ENCODE measurements around the gene ACAD11.

The ACAD11 gene

DNA sequence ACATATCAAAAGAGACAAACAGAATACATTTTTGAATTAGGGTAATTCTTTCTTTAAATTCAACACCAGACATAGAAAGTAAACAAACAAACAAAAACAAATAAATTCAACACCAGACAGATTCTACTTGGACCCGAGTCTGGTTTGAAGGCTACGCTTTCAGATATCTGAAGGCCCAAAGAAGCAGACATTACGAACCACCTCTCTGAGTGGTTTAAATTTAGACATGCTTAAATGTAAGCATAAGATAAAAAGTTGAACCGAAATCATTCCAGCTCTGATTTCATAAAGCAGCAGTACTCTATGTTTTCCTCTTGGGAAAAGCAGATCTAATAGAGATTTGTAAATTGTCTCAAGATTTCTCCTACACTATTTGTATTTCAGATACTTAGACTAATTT is 30.4 kb upstream of the ACAD11 start:
- Histone ChIP-seq H3K27me3 (ENCODE audit: insufficient read depth, low read length) (no peaks in the 10 kb centered on the region), H3K18ac (ENCODE audit: low read length) (no peak overlapping the region), H3K36me3 (ENCODE audit: control insufficient read depth in 1 of 2, insufficient read depth in 2 of 2, low read length in 2 of 2) (peaks cover 10 to 25% of the 10 kb centered on the region in 2 experiments), H3K79me2 (ENCODE audit: control insufficient read depth, insufficient read depth, low read length, poor library complexity) (no peaks in the 10 kb centered on the region), H2BK12ac (ENCODE audit: low read length) (no peak overlapping the region), H3K14ac (ENCODE audit: low read length) (no peak overlapping the region), H2AK5ac (ENCODE audit: low read length) (no peak overlapping the region), H2BK120ac (ENCODE audit: insufficient read depth, low read length, poor library complexity) (no peak overlapping the region), H3K4me1 (ENCODE audit: control insufficient read depth in 1 of 2, insufficient read depth in 2 of 2, low read length in 2 of 2) (no peaks in the 10 kb centered on the region), H3K4me2 (ENCODE audit: low read length) (no peak overlapping the region), H3K27ac (ENCODE audit: low read depth, low read length) (no peak overlapping the region), H4K12ac (ENCODE audit: low read depth, low read length) (no peak overlapping the region), H2AFZ (ENCODE audit: insufficient read depth, low read length, poor library complexity) (no peak overlapping the region), H3K4ac (ENCODE audit: low read depth, low read length) (no peak overlapping the region), H4K91ac (ENCODE audit: low read depth, low read length) (no peak overlapping the region), H3K9ac (ENCODE audit: low read length) (no peak overlapping the region), H2BK5ac (ENCODE audit: low read depth, low read length, poor library complexity) (no peak overlapping the region), H4K8ac (ENCODE audit: low read depth, low read length) (no peak overlapping the region), H3K4me3 (ENCODE audit: low read depth, low read length) (no peak overlapping the region), H3K9me3 (ENCODE audit: insufficient read depth, low read depth, low read length) (no peaks in the 10 kb centered on the region), H3K79me1 (ENCODE audit: low read length) (no peaks in the 10 kb centered on the region), H3K23ac (ENCODE audit: low read length) (no peak overlapping the region)
- no peak for DNase-seq
- WGBS (ENCODE audit: extremely low coverage, insufficient coverage, insufficient read length) = no CpG with 5 or more reads among the region's 4 CpGs

DNA sequence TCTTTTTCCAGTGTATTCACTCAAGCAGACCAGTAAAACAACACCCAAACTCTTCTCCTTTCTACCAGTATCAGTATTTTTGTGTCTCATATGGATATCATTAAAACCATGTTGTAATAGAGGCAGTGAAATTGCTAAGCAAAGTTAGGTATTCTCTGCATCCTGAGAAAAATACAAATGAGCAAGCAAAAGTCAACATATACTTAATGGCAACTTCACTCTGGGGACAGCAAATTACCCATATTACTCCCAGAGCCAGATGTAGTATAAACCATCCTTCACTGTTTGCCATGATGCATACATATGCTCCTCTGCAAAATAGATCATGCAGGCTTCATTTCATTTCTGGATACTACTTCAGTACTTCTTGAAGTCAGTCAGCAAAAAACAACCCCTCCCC is 22.6 kb upstream of the ACAD11 start:
- Histone ChIP-seq H3K4me2 (ENCODE audit: low read length) (no peak overlapping the region), H3K9ac (ENCODE audit: low read length) (no peak overlapping the region), H2AFZ (ENCODE audit: insufficient read depth, low read length, poor library complexity) (no peak overlapping the region), H3K14ac (ENCODE audit: low read length) (no peak overlapping the region), H3K4me3 (ENCODE audit: low read depth, low read length) (no peak overlapping the region), H3K79me1 (ENCODE audit: low read length) (no peaks in the 10 kb centered on the region), H3K4me1 (ENCODE audit: control insufficient read depth in 1 of 2, insufficient read depth in 2 of 2, low read length in 2 of 2) (no peaks in the 10 kb centered on the region), H3K23ac (ENCODE audit: low read length) (no peak overlapping the region), H2BK5ac (ENCODE audit: low read depth, low read length, poor library complexity) (no peak overlapping the region), H3K79me2 (ENCODE audit: control insufficient read depth, insufficient read depth, low read length, poor library complexity) (no peaks in the 10 kb centered on the region), H4K12ac (ENCODE audit: low read depth, low read length) (no peak overlapping the region), H3K27ac (ENCODE audit: low read depth, low read length) (no peak overlapping the region), H3K4ac (ENCODE audit: low read depth, low read length) (no peak overlapping the region), H2BK12ac (ENCODE audit: low read length) (no peak overlapping the region), H3K9me3 (ENCODE audit: insufficient read depth, low read depth, low read length) (no peaks in the 10 kb centered on the region), H4K91ac (ENCODE audit: low read depth, low read length) (no peak overlapping the region), H2AK5ac (ENCODE audit: low read length) (no peak overlapping the region), H3K36me3 (ENCODE audit: control insufficient read depth in 1 of 2, insufficient read depth in 2 of 2, low read length in 2 of 2) (peaks cover 9 to 16% of the 10 kb centered on the region in 2 experiments), H3K27me3 (ENCODE audit: insufficient read depth, low read length) (no peaks in the 10 kb centered on the region), H4K8ac (ENCODE audit: low read depth, low read length) (no peak overlapping the region), H3K18ac (ENCODE audit: low read length) (no peak overlapping the region), H2BK120ac (ENCODE audit: insufficient read depth, low read length, poor library complexity) (no peak overlapping the region)
- DNase-seq = no peak

DNA sequence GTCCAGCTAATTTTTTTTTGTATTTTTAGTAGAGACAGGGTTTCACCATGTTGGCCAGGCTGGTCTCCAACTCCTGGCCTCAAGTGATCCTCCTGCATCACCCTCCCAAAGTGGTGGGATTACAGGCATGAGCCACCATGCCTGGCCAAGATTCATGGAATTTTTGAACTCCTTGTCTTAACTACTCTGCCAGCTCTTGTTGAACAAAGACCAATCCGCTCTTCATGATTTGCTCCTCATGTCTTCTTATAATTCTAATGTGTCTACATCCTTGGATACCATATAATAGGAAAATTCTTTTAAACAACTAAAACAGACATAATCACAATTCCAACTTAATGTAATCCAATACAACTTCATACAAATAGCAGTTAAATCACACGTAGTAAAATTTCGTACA is 21.8 kb upstream of the ACAD11 start:
- H3K4ac ChIP-seq (ENCODE audit: low read depth, low read length) = no peak overlapping the region
- H4K8ac ChIP-seq (ENCODE audit: low read depth, low read length) = no peak overlapping the region

DNA sequence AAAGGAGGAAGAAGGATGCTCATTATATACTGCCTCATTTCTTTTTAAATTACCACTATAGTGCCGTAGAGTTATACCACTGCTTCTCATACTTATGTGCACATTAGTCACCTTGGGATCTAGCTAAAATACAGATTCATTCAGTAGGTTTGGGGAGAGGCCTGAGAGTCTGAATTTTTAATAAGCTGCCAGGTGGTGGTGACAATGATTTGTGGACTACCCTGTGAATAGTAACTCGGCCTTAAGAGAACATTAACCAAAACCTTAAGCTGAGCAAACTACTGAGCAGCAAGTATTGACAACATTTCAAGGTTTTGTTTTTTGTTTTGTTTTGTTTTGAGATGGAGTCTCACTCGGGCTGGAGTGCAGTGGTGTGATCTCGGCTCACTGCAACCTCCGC is 20.3 kb upstream of the ACAD11 start:
- no peaks in the 10 kb centered on the region for H3K79me2 ChIP-seq (ENCODE audit: control insufficient read depth, insufficient read depth, low read length, poor library complexity)
- H2AK5ac ChIP-seq (ENCODE audit: low read length) = no peak overlapping the region
- no peaks in the 10 kb centered on the region for H3K9me3 ChIP-seq (ENCODE audit: insufficient read depth, low read depth, low read length)
- no peak overlapping the region for H3K27ac ChIP-seq (ENCODE audit: low read depth, low read length)
- H3K23ac ChIP-seq (ENCODE audit: low read length) = no peak overlapping the region
- peaks cover 5 to 11% of the 10 kb centered on the region in 2 experiments for H3K36me3 ChIP-seq (ENCODE audit: control insufficient read depth in 1 of 2, insufficient read depth in 2 of 2, low read length in 2 of 2)
- H3K4me2 ChIP-seq (ENCODE audit: low read length) = no peak overlapping the region
- H4K91ac ChIP-seq (ENCODE audit: low read depth, low read length) = no peak overlapping the region
- no peak overlapping the region for H4K12ac ChIP-seq (ENCODE audit: low read depth, low read length)
- H2BK12ac ChIP-seq (ENCODE audit: low read length) = no peak overlapping the region
- no CpG with 5 or more reads among the region's 5 CpGs for WGBS (ENCODE audit: extremely low coverage, insufficient coverage, insufficient read length)
- no peak overlapping the region for H4K8ac ChIP-seq (ENCODE audit: low read depth, low read length)
- H3K4me1 ChIP-seq (ENCODE audit: control insufficient read depth in 1 of 2, insufficient read depth in 2 of 2, low read length in 2 of 2) = no peaks in the 10 kb centered on the region
- DNase-seq = no peak
- no peaks in the 10 kb centered on the region for H3K27me3 ChIP-seq (ENCODE audit: insufficient read depth, low read length)
- H3K18ac ChIP-seq (ENCODE audit: low read length) = no peak overlapping the region
- H3K9ac ChIP-seq (ENCODE audit: low read length) = no peak overlapping the region
- H2AFZ ChIP-seq (ENCODE audit: insufficient read depth, low read length, poor library complexity) = no peak overlapping the region
- no peak overlapping the region for H3K14ac ChIP-seq (ENCODE audit: low read length)
- H3K4ac ChIP-seq (ENCODE audit: low read depth, low read length) = no peak overlapping the region
- H2BK5ac ChIP-seq (ENCODE audit: low read depth, low read length, poor library complexity) = no peak overlapping the region
- H3K79me1 ChIP-seq (ENCODE audit: low read length) = no peaks in the 10 kb centered on the region
- no peak overlapping the region for H2BK120ac ChIP-seq (ENCODE audit: insufficient read depth, low read length, poor library complexity)
- H3K4me3 ChIP-seq (ENCODE audit: low read depth, low read length) = no peak overlapping the region

More for the DNA sequence above, 21.8 kb upstream of the ACAD11 start:
- no peak overlapping the region for H3K23ac ChIP-seq (ENCODE audit: low read length)
- H2BK12ac ChIP-seq (ENCODE audit: low read length) = no peak overlapping the region
- peaks cover 9 to 16% of the 10 kb centered on the region in 2 experiments for H3K36me3 ChIP-seq (ENCODE audit: control insufficient read depth in 1 of 2, insufficient read depth in 2 of 2, low read length in 2 of 2)
- no peak overlapping the region for H2BK120ac ChIP-seq (ENCODE audit: insufficient read depth, low read length, poor library complexity)
- no peak overlapping the region for H3K18ac ChIP-seq (ENCODE audit: low read length)
- no peak overlapping the region for H4K91ac ChIP-seq (ENCODE audit: low read depth, low read length)
- no peaks in the 10 kb centered on the region for H3K9me3 ChIP-seq (ENCODE audit: insufficient read depth, low read depth, low read length)
- no peak overlapping the region for H4K12ac ChIP-seq (ENCODE audit: low read depth, low read length)
- no peak overlapping the region for H2AK5ac ChIP-seq (ENCODE audit: low read length)
- H3K79me2 ChIP-seq (ENCODE audit: control insufficient read depth, insufficient read depth, low read length, poor library complexity) = no peaks in the 10 kb centered on the region
- H3K27ac ChIP-seq (ENCODE audit: low read depth, low read length) = no peak overlapping the region
- H2AFZ ChIP-seq (ENCODE audit: insufficient read depth, low read length, poor library complexity) = no peak overlapping the region
- no CpG with 5 or more reads among the region's 3 CpGs for WGBS (ENCODE audit: extremely low coverage, insufficient coverage, insufficient read length)
- DNase-seq = no peak
- H3K79me1 ChIP-seq (ENCODE audit: low read length) = no peaks in the 10 kb centered on the region
- H3K4me3 ChIP-seq (ENCODE audit: low read depth, low read length) = no peak overlapping the region
- H3K14ac ChIP-seq (ENCODE audit: low read length) = no peak overlapping the region
- no peak overlapping the region for H3K9ac ChIP-seq (ENCODE audit: low read length)
- H3K4me1 ChIP-seq (ENCODE audit: control insufficient read depth in 1 of 2, insufficient read depth in 2 of 2, low read length in 2 of 2) = no peaks in the 10 kb centered on the region
- no peak overlapping the region for H3K4me2 ChIP-seq (ENCODE audit: low read length)
- H3K27me3 ChIP-seq (ENCODE audit: insufficient read depth, low read length) = no peaks in the 10 kb centered on the region
- no peak overlapping the region for H2BK5ac ChIP-seq (ENCODE audit: low read depth, low read length, poor library complexity)

DNA sequence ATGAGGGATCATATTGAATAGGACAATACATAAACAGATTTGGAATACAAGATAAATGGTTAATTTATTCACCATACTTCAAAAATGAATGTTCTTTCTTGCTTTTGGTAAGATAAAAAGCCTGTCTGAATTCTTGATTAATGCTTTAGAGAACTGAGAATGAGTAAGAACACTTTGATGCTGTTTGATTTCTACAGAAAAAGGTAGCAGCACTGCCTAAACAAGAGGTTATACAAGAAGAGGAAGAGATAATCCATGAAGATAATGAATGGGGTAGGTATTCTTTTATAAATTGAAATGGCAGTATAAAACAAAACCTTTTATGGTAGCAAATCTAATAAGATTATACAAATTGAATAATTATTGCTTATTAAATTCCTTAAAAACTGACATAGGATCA is 15.8 kb upstream of the ACAD11 start:
- H3K4me2 ChIP-seq (ENCODE audit: low read length) = no peak overlapping the region

More for the DNA sequence above, 15.8 kb upstream of the ACAD11 start:
- Histone ChIP-seq H3K27me3 (ENCODE audit: insufficient read depth, low read length) (no peaks in the 10 kb centered on the region), H3K27ac (ENCODE audit: low read depth, low read length) (no peak overlapping the region), H3K4me1 (ENCODE audit: control insufficient read depth in 1 of 2, insufficient read depth in 2 of 2, low read length in 2 of 2) (no peaks in the 10 kb centered on the region), H3K23ac (ENCODE audit: low read length) (no peak overlapping the region), H3K79me2 (ENCODE audit: control insufficient read depth, insufficient read depth, low read length, poor library complexity) (no peaks in the 10 kb centered on the region), H3K36me3 (ENCODE audit: control insufficient read depth in 1 of 2, insufficient read depth in 2 of 2, low read length in 2 of 2) (peaks cover 11% of the 10 kb centered on the region in 2 experiments), H3K18ac (ENCODE audit: low read length) (no peak overlapping the region), H2AFZ (ENCODE audit: insufficient read depth, low read length, poor library complexity) (no peak overlapping the region), H3K79me1 (ENCODE audit: low read length) (no peaks in the 10 kb centered on the region), H4K91ac (ENCODE audit: low read depth, low read length) (no peak overlapping the region), H3K9ac (ENCODE audit: low read length) (no peak overlapping the region), H3K4me3 (ENCODE audit: low read depth, low read length) (no peak overlapping the region), H3K9me3 (ENCODE audit: insufficient read depth, low read depth, low read length) (no peaks in the 10 kb centered on the region), H3K14ac (ENCODE audit: low read length) (no peak overlapping the region), H2BK120ac (ENCODE audit: insufficient read depth, low read length, poor library complexity) (no peak overlapping the region), H4K8ac (ENCODE audit: low read depth, low read length) (no peak overlapping the region), H3K4ac (ENCODE audit: low read depth, low read length) (no peak overlapping the region), H2BK5ac (ENCODE audit: low read depth, low read length, poor library complexity) (no peak overlapping the region), H2BK12ac (ENCODE audit: low read length) (no peak overlapping the region), H4K12ac (ENCODE audit: low read depth, low read length) (no peak overlapping the region), H2AK5ac (ENCODE audit: low read length) (no peak overlapping the region)
- no peak for DNase-seq

Measured in trophoblast cell (in vitro differentiated cells and primary cell).